ENCODE measurements around the gene POF1B.

GRCh38 chrX:85327060-85327333 lies 52.5 kb downstream of the POF1B start:
- TF ChIP-seq, protein P1, sequence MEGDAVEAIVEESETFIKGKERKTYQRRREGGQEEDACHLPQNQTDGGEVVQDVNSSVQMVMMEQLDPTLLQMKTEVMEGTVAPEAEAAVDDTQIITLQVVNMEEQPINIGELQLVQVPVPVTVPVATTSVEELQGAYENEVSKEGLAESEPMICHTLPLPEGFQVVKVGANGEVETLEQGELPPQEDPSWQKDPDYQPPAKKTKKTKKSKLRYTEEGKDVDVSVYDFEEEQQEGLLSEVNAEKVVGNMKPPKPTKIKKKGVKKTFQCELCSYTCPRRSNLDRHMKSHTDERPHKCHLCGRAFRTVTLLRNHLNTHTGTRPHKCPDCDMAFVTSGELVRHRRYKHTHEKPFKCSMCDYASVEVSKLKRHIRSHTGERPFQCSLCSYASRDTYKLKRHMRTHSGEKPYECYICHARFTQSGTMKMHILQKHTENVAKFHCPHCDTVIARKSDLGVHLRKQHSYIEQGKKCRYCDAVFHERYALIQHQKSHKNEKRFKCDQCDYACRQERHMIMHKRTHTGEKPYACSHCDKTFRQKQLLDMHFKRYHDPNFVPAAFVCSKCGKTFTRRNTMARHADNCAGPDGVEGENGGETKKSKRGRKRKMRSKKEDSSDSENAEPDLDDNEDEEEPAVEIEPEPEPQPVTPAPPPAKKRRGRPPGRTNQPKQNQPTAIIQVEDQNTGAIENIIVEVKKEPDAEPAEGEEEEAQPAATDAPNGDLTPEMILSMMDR (IDR thresholded peaks at IDR 0.05) = no peak
- TF ChIP-seq POLR2AphosphoS5 (IDR thresholded peaks at IDR 0.05) (no peak), POLR2A (IDR thresholded peaks at IDR 0.05) (no peak), EP300 (IDR thresholded peaks at IDR 0.05) (no peak)
